Uterus (tissue), 4 donors: ENCODE measurements around the gene MCUB. TPM values are rescaled to one million over a fixed set of nuclear protein-coding genes. Genes with fewer than 3 reads are reported as not detected.

Experiments used
- DNase-seq, 2 donors: peaks; one replicate each; pipeline ENCODE4 v3.0.0-alpha.2; 2019 to 2020
- H3K27ac ChIP-seq, 2 donors: fragments of 200-600 bp; sonication (generic); 1 replicate in 1 of 2; 2 replicates in 1 of 2; pipeline ENCODE4 v1.5.1; 2016 to 2018
- H3K27me3 ChIP-seq, 2 donors: fragments of 200-600 bp; sonication (generic); one replicate each; pipeline ENCODE4 v1.5.1; 2018 to 2019; ENCODE audit warnings: control low read depth in 1 of 2
- H3K36me3 ChIP-seq, 2 donors: fragments of 200-600 bp; sonication (generic); one replicate each; pipeline ENCODE4 v1.5.1; 2019; ENCODE audit warnings: control low read depth in 1 of 2
- H3K4me1 ChIP-seq, 2 donors: fragments of 200-600 bp; sonication (generic); one replicate each; pipeline ENCODE4 v1.5.1; 2018 to 2019; ENCODE audit warnings: control low read depth in 1 of 2
- H3K4me3 ChIP-seq, 2 donors: fragments of 200-600 bp; sonication (generic); 1 replicate in 1 of 2; 2 replicates in 1 of 2; pipeline ENCODE4 v1.5.1; 2018 to 2019; ENCODE audit warnings: mild to moderate bottlenecking in 1 of 2
- H3K9me3 ChIP-seq, 2 donors: fragments of 200-600 bp; sonication (generic); one replicate each; pipeline ENCODE4 v1.5.1; 2019; ENCODE audit warnings: control low read depth in 1 of 2
- POLR2A ChIP-seq, 2 donors: fragments of 450-650 bp; IDR thresholded peaks; one replicate each; pipeline ENCODE4 v1.6.1; 2016; ENCODE audit warnings: antibody characterized with exemption in 2 of 2, mild to moderate bottlenecking in 1 of 2, moderate library complexity in 1 of 2
- intact Hi-C: fragments of 100-400 bp; cut with DNase I; formaldehyde crosslinking; loops from one replicate; pipeline ENCODE4 v1.15.1; 2023; ENCODE audit warnings: low total_unique reads
- total RNA-seq, 4 donors: library from RNA; depleted of rRNA in 3 of 4; stranded (reverse); fragments of >200 nt in 3 of 4; gene quantifications; one replicate each; pipeline versions ENCODE4 v1.1.0 to v1.2.4, GENCODE V29; 2014 to 2023
- TF ChIP-seq, protein P1 (sequence below), 4 experiments: fragments of 200-600 bp in 2 of 4; fragments of 450-650 bp in 2 of 4; sonication (generic) in 2 of 4; IDR thresholded peaks; one replicate each; pipeline ENCODE4 v1.5.1; 2016 to 2019; ENCODE audit warnings: antibody characterized with exemption in 4 of 4, mild to moderate bottlenecking in 2 of 4, moderate library complexity in 1 of 4
- donor health status: DM: yes; HTN: yes; CAD: no.

Gene MCUB
- total RNA-seq, 4 donors from 2014 or later = 3.3 to 34.8 (median 21.4) TPM

DNA sequence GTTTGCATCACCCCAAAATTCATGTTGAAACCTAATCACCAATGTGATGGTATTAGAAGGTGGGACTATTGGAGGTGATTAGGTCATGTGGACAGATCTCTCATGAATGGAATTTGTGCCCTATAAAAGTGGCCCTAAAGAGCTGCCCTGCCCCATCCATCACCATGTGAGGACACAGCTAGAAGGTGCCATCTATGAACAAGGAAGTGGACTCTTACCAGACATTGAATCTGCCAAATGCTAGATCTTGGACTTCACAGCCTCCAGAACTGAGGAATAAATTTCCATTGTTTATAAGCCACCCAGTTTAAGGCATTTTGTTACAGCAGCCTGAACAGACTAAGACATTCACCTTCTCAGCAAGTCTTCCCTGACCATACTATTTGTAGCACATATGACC, 162.3 kb downstream of the MCUB start:
- Histone ChIP-seq H3K4me3 (no peak overlapping the region), H3K27ac (no peak overlapping the region), H3K36me3 (no peaks in the 10 kb centered on the region), H3K27me3 (no peaks in the 10 kb centered on the region), H3K9me3 (no peaks in the 10 kb centered on the region), H3K4me1 (no peaks in the 10 kb centered on the region)
- intact Hi-C loops = no loop called here
- no peak for TF ChIP-seq POLR2A (IDR thresholded peaks at IDR 0.05)
- TF ChIP-seq, protein P1, sequence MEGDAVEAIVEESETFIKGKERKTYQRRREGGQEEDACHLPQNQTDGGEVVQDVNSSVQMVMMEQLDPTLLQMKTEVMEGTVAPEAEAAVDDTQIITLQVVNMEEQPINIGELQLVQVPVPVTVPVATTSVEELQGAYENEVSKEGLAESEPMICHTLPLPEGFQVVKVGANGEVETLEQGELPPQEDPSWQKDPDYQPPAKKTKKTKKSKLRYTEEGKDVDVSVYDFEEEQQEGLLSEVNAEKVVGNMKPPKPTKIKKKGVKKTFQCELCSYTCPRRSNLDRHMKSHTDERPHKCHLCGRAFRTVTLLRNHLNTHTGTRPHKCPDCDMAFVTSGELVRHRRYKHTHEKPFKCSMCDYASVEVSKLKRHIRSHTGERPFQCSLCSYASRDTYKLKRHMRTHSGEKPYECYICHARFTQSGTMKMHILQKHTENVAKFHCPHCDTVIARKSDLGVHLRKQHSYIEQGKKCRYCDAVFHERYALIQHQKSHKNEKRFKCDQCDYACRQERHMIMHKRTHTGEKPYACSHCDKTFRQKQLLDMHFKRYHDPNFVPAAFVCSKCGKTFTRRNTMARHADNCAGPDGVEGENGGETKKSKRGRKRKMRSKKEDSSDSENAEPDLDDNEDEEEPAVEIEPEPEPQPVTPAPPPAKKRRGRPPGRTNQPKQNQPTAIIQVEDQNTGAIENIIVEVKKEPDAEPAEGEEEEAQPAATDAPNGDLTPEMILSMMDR (IDR thresholded peaks at IDR 0.05) = no peak
- no peak for DNase-seq

GRCh38 chr4:109723110-109723509, 163.1 kb downstream of the MCUB start:
- H3K36me3 ChIP-seq = no peaks in the 10 kb centered on the region
- H3K9me3 ChIP-seq = no peaks in the 10 kb centered on the region
- H3K27ac ChIP-seq = no peak overlapping the region
- no peaks in the 10 kb centered on the region for H3K4me1 ChIP-seq
- no peak overlapping the region for H3K4me3 ChIP-seq
- TF ChIP-seq POLR2A (IDR thresholded peaks at IDR 0.05) = no peak
- TF ChIP-seq, protein P1 (IDR thresholded peaks at IDR 0.05) = no peak
- intact Hi-C loops = no loop called here
- H3K27me3 ChIP-seq = no peaks in the 10 kb centered on the region
- DNase-seq = no peak

- H3K4me3 ChIP-seq = peak overlapping the region in 1 of 2 donors; percentile 98
- DNase-seq = no peak
- TF ChIP-seq, protein P1 (IDR thresholded peaks at IDR 0.05) = no peak
- no peak for TF ChIP-seq POLR2A (IDR thresholded peaks at IDR 0.05)
- H3K27me3 ChIP-seq = no peaks in the 10 kb centered on the region
- no peak overlapping the region for H3K27ac ChIP-seq
- intact Hi-C loops = no loop called here
- H3K9me3 ChIP-seq = no peaks in the 10 kb centered on the region
- no peaks in the 10 kb centered on the region for H3K36me3 ChIP-seq
- H3K4me1 ChIP-seq = no peaks in the 10 kb centered on the region
These were observed 168.3 kb downstream of the MCUB start for GRCh38 chr4:109728385-109728784.

- H3K36me3 ChIP-seq = no peaks in the 10 kb centered on the region
- H3K4me1 ChIP-seq = no peaks in the 10 kb centered on the region
- H3K9me3 ChIP-seq = no peaks in the 10 kb centered on the region
- peak overlapping the region; percentile 51 to 98 for H3K4me3 ChIP-seq
- intact Hi-C loops = no loop called here
- H3K27me3 ChIP-seq = no peaks in the 10 kb centered on the region
- no peak for TF ChIP-seq POLR2A (IDR thresholded peaks at IDR 0.05)
- TF ChIP-seq, protein P1 (IDR thresholded peaks at IDR 0.05) = no peak
- no peak for DNase-seq
- peak overlapping the region; percentile 81 to 88 for H3K27ac ChIP-seq
These were observed 169.2 kb downstream of the MCUB start for GRCh38 chr4:109729117-109729717.

DNA sequence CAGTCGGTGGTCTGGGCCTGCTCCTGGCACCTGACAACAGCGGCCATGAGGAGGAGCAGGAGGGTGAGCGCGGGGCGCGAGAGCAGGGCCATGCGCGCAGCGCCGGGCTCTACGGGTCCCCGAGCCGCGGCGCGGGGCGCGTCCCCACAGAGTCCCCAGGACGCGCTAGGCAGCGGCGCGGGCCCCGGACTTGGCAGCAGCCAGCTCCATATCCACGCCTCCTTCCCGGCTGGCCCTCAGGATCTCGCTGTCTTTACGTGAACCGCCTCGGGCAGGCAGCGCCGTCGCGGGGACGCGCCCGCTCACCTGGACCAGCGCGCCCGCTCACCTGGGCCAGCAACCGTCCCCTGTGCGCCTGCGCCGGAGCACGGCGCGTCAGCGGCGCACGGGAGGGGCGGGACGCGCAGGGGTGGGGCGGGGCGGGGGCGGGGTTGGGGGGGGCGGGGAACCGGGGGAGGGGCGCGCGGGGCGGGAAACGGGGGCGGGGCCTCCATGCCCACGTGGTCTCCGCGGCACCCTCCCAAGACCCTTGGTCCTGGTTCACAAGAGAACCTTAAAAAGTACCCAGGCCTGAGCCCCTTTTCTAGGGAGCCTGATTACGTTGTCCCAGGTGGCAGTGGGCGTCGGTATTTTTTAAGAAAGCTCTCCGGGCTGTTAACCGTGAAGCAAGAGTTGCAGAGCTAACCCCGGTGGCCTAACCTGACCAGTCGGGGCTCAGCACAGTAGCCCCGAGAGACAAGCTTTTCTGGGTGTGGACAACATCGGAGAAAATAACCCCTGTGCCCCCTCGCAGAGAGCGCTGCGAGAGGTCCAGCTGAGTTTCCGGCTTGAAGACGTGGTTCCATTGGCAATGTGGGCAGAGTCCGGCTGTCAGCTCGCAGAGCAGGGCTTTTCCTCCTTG, 169.9 kb downstream of the MCUB start, which contains the start of gene PLA2G12A:
Gene PLA2G12A (minus strand): TSS at position 353 of the 901 bp plus-strand sequence. CDS start 261 bp downstream, at position 92.
- H3K27me3 ChIP-seq = no peaks in the 10 kb centered on the region
- H3K9me3 ChIP-seq = no peaks in the 10 kb centered on the region
- TF ChIP-seq, protein P1 (IDR thresholded peaks at IDR 0.05) = no peak
- peak; percentile 40 to 74 for TF ChIP-seq POLR2A (IDR thresholded peaks at IDR 0.05)
- H3K4me3 ChIP-seq = peak within 1 kb of the TSS; percentile 51 to 98
- no peaks in the 10 kb centered on the region for H3K4me1 ChIP-seq
- DNase-seq = peak; percentile 63 to 64
- intact Hi-C loops = no loop called here
- H3K36me3 ChIP-seq = no peaks in the 10 kb centered on the region
- H3K27ac ChIP-seq = peak within 1 kb of the TSS; percentile 81 to 88
